GM12891 (cell line): ENCODE results near the gene CD59.

ENCODE experiments used
- PAX5 ChIP-seq: IDR thresholded peaks from 2 replicates; pipeline ENCODE4 v1.6.1; 2011; ENCODE audit warnings: low read length, moderate library complexity, mild to moderate bottlenecking; ENCODE audit not compliant: insufficient read depth, severe bottlenecking
- POLR2A ChIP-seq: IDR thresholded peaks from 2 replicates; pipeline ENCODE4 v1.6.1; 2011; ENCODE audit warnings: low read depth, low read length, control low read depth
- POLR2AphosphoS5 ChIP-seq: IDR thresholded peaks from 2 replicates; pipeline ENCODE4 v1.6.1; 2011; ENCODE audit warnings: low read depth, low read length, control low read depth
- SPI1 ChIP-seq: IDR thresholded peaks from 2 replicates; pipeline ENCODE4 v1.6.1; 2011; ENCODE audit warnings: low read depth, low read length, control low read depth
- TAF1 ChIP-seq: IDR thresholded peaks from 2 replicates; pipeline ENCODE4 v1.6.1; 2011; ENCODE audit warnings: low read depth, low read length, control low read depth

GRCh38 chr11:33664166-33664565 is 72.1 kb downstream of the CD59 start:
- no peak for TF ChIP-seq POLR2AphosphoS5
- TF ChIP-seq TAF1, result no peak
- TF ChIP-seq POLR2A, result no peak
- no peak for TF ChIP-seq PAX5
- no peak for TF ChIP-seq SPI1
